HEK293 (cell line): ENCODE data around the gene SPC25.

Source experiments
- CTCF ChIA-PET: fragments of 350-600 bp; formaldehyde crosslinking; extraction: SDS; loops from one replicate; lab custom pipeline; 2021; ENCODE audit warnings: antibody characterized with exemption; lab: Yijun Ruan, JAX
- POLR2A ChIA-PET: fragments of 300-600 bp; formaldehyde crosslinking; extraction: SDS; loops from one replicate; lab custom pipeline; 2020; ENCODE audit warnings: antibody characterized with exemption, inconsistent platforms; lab: Yijun Ruan, JAX
- H3K27ac ChIP-seq: fragments of 200-500 bp; sonication (Bioruptor generic); 2 replicates; pipeline ENCODE4 v1.5.1; 2014; ENCODE audit warnings: low read depth, low read length, control low read depth, inconsistent platforms; ENCODE audit errors: extremely low read depth
- H3K36me3 ChIP-seq, 2 experiments: fragments of 200-500 bp in 1 of 2; sonication (Bioruptor generic) in 1 of 2; 1 replicate in 1 of 2; 2 replicates in 1 of 2; pipeline ENCODE4 v1.5.1; 2014 to 2017; ENCODE audit warnings: inconsistent platforms in 2 of 2, low read length in 2 of 2; ENCODE audit not compliant: control insufficient read depth in 2 of 2, insufficient read depth in 1 of 2
- H3K4me1 ChIP-seq: fragments of 200-500 bp; sonication (Bioruptor generic); 2 replicates; pipeline ENCODE4 v1.5.1; 2014; ENCODE audit warnings: mild to moderate bottlenecking, low read length, inconsistent platforms; ENCODE audit not compliant: control insufficient read depth, insufficient read depth
- H3K4me3 ChIP-seq: 2 replicates; pipeline ENCODE4 v1.5.1; 2011; ENCODE audit warnings: low read depth, mild to moderate bottlenecking, control low read depth, low read length, moderate library complexity
- H3K9me3 ChIP-seq: fragments of 200-500 bp; sonication (Bioruptor generic); 2 replicates; pipeline ENCODE4 v1.5.1; 2014; ENCODE audit warnings: low read depth, low read length, inconsistent platforms; ENCODE audit not compliant: control insufficient read depth, insufficient read depth
- HOXA7 ChIP-seq: sonication (generic); formaldehyde crosslinking; IDR thresholded peaks from 2 replicates; pipeline ENCODE4 v1.8.1; 2022; ENCODE audit warnings: missing genetic modification reagents, borderline replicate concordance
- IKZF3 ChIP-seq: fragments of 450-650 bp; IDR thresholded peaks from 2 replicates; pipeline ENCODE4 v1.5.0; 2018; ENCODE audit warnings: missing biosample characterization, mild to moderate bottlenecking, missing genetic modification characterization, moderate library complexity
- KLF16 ChIP-seq: fragments of 450-650 bp; formaldehyde crosslinking; IDR thresholded peaks from 2 replicates; pipeline ENCODE4 v1.5.1; 2017; ENCODE audit warnings: missing biosample characterization, missing genetic modification characterization
- MYNN ChIP-seq: fragments of 450-650 bp; formaldehyde crosslinking; IDR thresholded peaks from 2 replicates; pipeline ENCODE4 v1.5.1; 2016; ENCODE audit warnings: missing biosample characterization, missing genetic modification characterization, borderline replicate concordance
- OSR2 ChIP-seq: fragments of 450-650 bp; formaldehyde crosslinking; IDR thresholded peaks from 2 replicates; pipeline ENCODE4 v1.5.1; 2016; ENCODE audit warnings: missing biosample characterization, missing genetic modification characterization
- ZBTB17 ChIP-seq: fragments of 450-650 bp; formaldehyde crosslinking; IDR thresholded peaks from 2 replicates; pipeline ENCODE4 v1.5.1; 2016; ENCODE audit warnings: missing biosample characterization, missing genetic modification characterization
- ZNF132 ChIP-seq: fragments of 450-650 bp; formaldehyde crosslinking; IDR thresholded peaks from 2 replicates; pipeline ENCODE4 v1.5.1; 2017; ENCODE audit warnings: missing biosample characterization, missing genetic modification characterization, borderline replicate concordance
- ZNF302 ChIP-seq: fragments of 450-650 bp; formaldehyde crosslinking; IDR thresholded peaks from 2 replicates; pipeline ENCODE4 v1.5.1; 2016; ENCODE audit warnings: missing biosample characterization, missing genetic modification characterization, low read depth
- ZNF404 ChIP-seq: fragments of 450-650 bp; formaldehyde crosslinking; IDR thresholded peaks from 2 replicates; pipeline ENCODE4 v1.5.1; 2017; ENCODE audit warnings: missing biosample characterization, missing genetic modification characterization
- ZNF529 ChIP-seq: fragments of 450-650 bp; formaldehyde crosslinking; IDR thresholded peaks from 2 replicates; pipeline ENCODE4 v1.5.1; 2017; ENCODE audit warnings: missing genetic modification characterization, missing biosample characterization; ENCODE audit not compliant: insufficient replicate concordance
- ZNF555 ChIP-seq: fragments of 450-650 bp; formaldehyde crosslinking; conservative IDR thresholded peaks from 2 replicates; pipeline ENCODE4 v1.5.1; 2017; ENCODE audit warnings: missing biosample characterization, mild to moderate bottlenecking, missing genetic modification characterization, inconsistent platforms
- ZNF561 ChIP-seq: fragments of 450-650 bp; IDR thresholded peaks from 2 replicates; pipeline ENCODE4 v1.5.1; 2018; ENCODE audit warnings: missing biosample characterization, missing genetic modification characterization, borderline replicate concordance
- ZNF707 ChIP-seq: fragments of 450-650 bp; formaldehyde crosslinking; IDR thresholded peaks from 2 replicates; pipeline ENCODE4 v1.5.1; 2016; ENCODE audit warnings: missing biosample characterization, missing genetic modification characterization
- ZSCAN30 ChIP-seq: fragments of 450-650 bp; IDR thresholded peaks from 2 replicates; pipeline ENCODE4 v1.5.1; 2018; ENCODE audit warnings: missing biosample characterization, mild to moderate bottlenecking, missing genetic modification characterization, moderate library complexity
- TF ChIP-seq, protein P1 (sequence below): fragments of 450-650 bp; formaldehyde crosslinking; conservative IDR thresholded peaks from 2 replicates; pipeline ENCODE4 v1.5.1; 2016; ENCODE audit warnings: low read depth, missing biosample characterization, missing genetic modification characterization
- TF ChIP-seq, protein P2 (sequence below): IDR thresholded peaks from 2 replicates; pipeline ENCODE4 v1.6.1; 2011; ENCODE audit warnings: mild to moderate bottlenecking, low read depth, low read length, borderline replicate concordance
- TF ChIP-seq, protein P3 (sequence below): fragments of 450-650 bp; formaldehyde crosslinking; IDR thresholded peaks from 2 replicates; pipeline ENCODE4 v1.5.1; 2016; ENCODE audit warnings: missing biosample characterization, missing genetic modification characterization
- TF ChIP-seq, protein P4 (sequence below): fragments of 450-650 bp; formaldehyde crosslinking; IDR thresholded peaks from 2 replicates; pipeline ENCODE4 v1.5.1; 2016; ENCODE audit warnings: missing biosample characterization, missing genetic modification characterization
- TF ChIP-seq, protein P5 (sequence below): fragments of 450-650 bp; formaldehyde crosslinking; IDR thresholded peaks from 2 replicates; pipeline ENCODE4 v1.5.1; 2016; ENCODE audit warnings: missing biosample characterization, missing genetic modification characterization
- TF ChIP-seq, protein P6 (sequence below): fragments of 450-650 bp; formaldehyde crosslinking; IDR thresholded peaks from 2 replicates; pipeline ENCODE4 v1.5.1; 2016; ENCODE audit warnings: missing biosample characterization, missing genetic modification characterization
- TF ChIP-seq, protein P7 (sequence below): fragments of 450-650 bp; formaldehyde crosslinking; IDR thresholded peaks from 2 replicates; pipeline ENCODE4 v1.5.1; 2016; ENCODE audit warnings: missing biosample characterization, missing genetic modification characterization, low read depth

SPC25 gene

DNA sequence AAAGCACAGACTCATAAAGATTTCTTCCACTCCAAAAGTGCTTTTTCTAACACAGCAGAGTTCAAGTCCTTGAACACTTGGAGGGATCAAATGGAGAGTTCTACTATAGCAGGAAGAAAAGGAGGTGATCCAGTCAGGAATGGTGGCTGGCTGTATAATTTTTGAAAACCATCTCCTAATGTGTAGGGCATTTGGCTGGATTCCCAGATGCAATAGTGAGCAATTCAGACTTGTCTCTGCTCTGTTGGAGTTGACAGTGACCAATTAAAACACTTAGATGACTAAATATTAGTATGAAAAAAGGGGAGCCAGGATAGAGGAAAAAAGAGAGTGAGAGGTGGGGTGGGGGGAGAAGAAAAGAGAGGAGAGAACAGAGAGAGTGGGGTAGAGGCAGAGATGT is 5.5 kb upstream of the SPC25 start (continued):
- TF ChIP-seq, protein P1, sequence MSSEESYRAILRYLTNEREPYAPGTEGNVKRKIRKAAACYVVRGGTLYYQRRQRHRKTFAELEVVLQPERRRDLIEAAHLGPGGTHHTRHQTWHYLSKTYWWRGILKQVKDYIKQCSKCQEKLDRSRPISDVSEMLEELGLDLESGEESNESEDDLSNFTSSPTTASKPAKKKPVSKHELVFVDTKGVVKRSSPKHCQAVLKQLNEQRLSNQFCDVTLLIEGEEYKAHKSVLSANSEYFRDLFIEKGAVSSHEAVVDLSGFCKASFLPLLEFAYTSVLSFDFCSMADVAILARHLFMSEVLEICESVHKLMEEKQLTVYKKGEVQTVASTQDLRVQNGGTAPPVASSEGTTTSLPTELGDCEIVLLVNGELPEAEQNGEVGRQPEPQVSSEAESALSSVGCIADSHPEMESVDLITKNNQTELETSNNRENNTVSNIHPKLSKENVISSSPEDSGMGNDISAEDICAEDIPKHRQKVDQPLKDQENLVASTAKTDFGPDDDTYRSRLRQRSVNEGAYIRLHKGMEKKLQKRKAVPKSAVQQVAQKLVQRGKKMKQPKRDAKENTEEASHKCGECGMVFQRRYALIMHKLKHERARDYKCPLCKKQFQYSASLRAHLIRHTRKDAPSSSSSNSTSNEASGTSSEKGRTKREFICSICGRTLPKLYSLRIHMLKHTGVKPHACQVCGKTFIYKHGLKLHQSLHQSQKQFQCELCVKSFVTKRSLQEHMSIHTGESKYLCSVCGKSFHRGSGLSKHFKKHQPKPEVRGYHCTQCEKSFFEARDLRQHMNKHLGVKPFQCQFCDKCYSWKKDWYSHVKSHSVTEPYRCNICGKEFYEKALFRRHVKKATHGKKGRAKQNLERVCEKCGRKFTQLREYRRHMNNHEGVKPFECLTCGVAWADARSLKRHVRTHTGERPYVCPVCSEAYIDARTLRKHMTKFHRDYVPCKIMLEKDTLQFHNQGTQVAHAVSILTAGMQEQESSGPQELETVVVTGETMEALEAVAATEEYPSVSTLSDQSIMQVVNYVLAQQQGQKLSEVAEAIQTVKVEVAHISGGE: no peak
- TF ChIP-seq IKZF3 (tag by site-specific recombination): no peak

DNA sequence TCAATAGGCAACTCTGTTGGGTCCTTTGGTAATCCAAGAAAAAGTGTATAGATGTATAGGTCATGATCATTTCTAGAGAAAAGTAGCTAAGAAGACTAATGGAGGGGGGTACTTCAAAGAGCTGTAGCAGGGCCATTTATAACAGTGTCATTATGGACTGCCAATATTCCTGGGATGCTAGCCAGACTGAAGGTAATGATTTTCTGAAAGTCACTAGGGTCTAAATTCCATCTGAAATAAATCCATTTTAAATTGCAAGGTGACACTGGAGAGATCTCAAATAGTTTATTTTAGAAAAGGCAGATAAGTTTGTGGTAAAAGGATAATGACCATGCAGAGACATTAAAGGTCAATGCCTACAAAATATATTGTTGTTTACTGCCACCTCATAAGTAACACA is 4.5 kb upstream of the SPC25 start:
- no peak overlapping the region for H3K27ac ChIP-seq
- TF ChIP-seq, protein P2, sequence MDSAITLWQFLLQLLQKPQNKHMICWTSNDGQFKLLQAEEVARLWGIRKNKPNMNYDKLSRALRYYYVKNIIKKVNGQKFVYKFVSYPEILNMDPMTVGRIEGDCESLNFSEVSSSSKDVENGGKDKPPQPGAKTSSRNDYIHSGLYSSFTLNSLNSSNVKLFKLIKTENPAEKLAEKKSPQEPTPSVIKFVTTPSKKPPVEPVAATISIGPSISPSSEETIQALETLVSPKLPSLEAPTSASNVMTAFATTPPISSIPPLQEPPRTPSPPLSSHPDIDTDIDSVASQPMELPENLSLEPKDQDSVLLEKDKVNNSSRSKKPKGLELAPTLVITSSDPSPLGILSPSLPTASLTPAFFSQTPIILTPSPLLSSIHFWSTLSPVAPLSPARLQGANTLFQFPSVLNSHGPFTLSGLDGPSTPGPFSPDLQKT: no peak
- TF ChIP-seq, protein P3, sequence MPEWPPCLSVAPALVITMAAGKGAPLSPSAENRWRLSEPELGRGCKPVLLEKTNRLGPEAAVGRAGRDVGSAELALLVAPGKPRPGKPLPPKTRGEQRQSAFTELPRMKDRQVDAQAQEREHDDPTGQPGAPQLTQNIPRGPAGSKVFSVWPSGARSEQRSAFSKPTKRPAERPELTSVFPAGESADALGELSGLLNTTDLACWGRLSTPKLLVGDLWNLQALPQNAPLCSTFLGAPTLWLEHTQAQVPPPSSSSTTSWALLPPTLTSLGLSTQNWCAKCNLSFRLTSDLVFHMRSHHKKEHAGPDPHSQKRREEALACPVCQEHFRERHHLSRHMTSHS (tag by site-specific recombination): no peak
- TF ChIP-seq KLF16 (tag by site-specific recombination) (no peak), ZNF707 (no peak), MYNN (no peak)
- H3K36me3 ChIP-seq: no peaks in the 10 kb centered on the region
- POLR2A ChIA-PET: no interaction called here
- H3K4me3 ChIP-seq: no peak overlapping the region
- no peaks in the 10 kb centered on the region for H3K4me1 ChIP-seq
- H3K9me3 ChIP-seq: no peaks in the 10 kb centered on the region
- CTCF ChIA-PET: no interaction called here

DNA sequence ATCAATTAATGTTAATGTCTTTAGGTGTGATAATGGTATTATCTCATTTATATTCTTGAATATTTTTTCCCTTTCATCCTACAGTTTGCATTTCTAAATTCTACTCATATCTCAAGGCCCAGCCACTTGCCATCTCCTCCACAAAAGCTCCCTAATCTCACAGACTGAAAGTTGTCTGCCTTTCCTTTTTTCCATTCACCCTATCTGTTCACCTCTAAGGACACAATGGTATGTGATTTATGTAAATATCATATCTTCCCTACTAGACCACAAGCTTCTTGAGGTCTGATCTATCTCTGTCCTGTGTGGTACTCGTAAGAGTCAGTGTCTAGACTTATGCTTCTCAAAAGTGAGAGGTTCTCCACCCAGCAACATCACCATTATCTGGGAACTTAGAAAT is 3.9 kb upstream of the SPC25 start:
- CTCF ChIA-PET: no interaction called here
- POLR2A ChIA-PET: no interaction called here
- no peak overlapping the region for H3K4me3 ChIP-seq
- H3K36me3 ChIP-seq: no peaks in the 10 kb centered on the region
- H3K9me3 ChIP-seq: no peaks in the 10 kb centered on the region
- no peaks in the 10 kb centered on the region for H3K4me1 ChIP-seq
- H3K27ac ChIP-seq: no peak overlapping the region
- TF ChIP-seq ZNF529 (tag by site-specific recombination): no peak
- no peak for TF ChIP-seq ZSCAN30 (tag by site-specific recombination)
- TF ChIP-seq ZNF404: no peak
- no peak for TF ChIP-seq HOXA7 (CRISPR knock-in tag)
- no peak for TF ChIP-seq ZNF555 (tag by site-specific recombination)
- TF ChIP-seq ZNF132 (tag by site-specific recombination): no peak
- TF ChIP-seq, protein P3 (tag by site-specific recombination): no peak
- no peak for TF ChIP-seq ZNF561 (tag by site-specific recombination)
- TF ChIP-seq, protein P4, sequence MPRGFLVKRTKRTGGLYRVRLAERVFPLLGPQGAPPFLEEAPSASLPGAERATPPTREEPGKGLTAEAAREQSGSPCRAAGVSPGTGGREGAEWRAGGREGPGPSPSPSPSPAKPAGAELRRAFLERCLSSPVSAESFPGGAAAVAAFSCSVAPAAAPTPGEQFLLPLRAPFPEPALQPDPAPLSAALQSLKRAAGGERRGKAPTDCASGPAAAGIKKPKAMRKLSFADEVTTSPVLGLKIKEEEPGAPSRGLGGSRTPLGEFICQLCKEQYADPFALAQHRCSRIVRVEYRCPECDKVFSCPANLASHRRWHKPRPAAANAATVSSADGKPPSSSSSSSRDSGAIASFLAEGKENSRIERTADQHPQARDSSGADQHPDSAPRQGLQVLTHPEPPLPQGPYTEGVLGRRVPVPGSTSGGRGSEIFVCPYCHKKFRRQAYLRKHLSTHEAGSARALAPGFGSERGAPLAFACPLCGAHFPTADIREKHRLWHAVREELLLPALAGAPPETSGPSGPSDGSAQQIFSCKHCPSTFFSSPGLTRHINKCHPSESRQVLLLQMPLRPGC: no peak
- TF ChIP-seq, protein P5, sequence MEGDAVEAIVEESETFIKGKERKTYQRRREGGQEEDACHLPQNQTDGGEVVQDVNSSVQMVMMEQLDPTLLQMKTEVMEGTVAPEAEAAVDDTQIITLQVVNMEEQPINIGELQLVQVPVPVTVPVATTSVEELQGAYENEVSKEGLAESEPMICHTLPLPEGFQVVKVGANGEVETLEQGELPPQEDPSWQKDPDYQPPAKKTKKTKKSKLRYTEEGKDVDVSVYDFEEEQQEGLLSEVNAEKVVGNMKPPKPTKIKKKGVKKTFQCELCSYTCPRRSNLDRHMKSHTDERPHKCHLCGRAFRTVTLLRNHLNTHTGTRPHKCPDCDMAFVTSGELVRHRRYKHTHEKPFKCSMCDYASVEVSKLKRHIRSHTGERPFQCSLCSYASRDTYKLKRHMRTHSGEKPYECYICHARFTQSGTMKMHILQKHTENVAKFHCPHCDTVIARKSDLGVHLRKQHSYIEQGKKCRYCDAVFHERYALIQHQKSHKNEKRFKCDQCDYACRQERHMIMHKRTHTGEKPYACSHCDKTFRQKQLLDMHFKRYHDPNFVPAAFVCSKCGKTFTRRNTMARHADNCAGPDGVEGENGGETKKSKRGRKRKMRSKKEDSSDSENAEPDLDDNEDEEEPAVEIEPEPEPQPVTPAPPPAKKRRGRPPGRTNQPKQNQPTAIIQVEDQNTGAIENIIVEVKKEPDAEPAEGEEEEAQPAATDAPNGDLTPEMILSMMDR (tag by site-specific recombination): no peak
- no peak for TF ChIP-seq ZNF302
- TF ChIP-seq MYNN: no peak
- TF ChIP-seq OSR2 (tag by site-specific recombination): no peak
- TF ChIP-seq, protein P6, sequence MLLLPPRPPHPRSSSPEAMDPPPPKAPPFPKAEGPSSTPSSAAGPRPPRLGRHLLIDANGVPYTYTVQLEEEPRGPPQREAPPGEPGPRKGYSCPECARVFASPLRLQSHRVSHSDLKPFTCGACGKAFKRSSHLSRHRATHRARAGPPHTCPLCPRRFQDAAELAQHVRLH (tag by site-specific recombination): no peak
- TF ChIP-seq ZBTB17 (tag by site-specific recombination): no peak
- TF ChIP-seq, protein P7, sequence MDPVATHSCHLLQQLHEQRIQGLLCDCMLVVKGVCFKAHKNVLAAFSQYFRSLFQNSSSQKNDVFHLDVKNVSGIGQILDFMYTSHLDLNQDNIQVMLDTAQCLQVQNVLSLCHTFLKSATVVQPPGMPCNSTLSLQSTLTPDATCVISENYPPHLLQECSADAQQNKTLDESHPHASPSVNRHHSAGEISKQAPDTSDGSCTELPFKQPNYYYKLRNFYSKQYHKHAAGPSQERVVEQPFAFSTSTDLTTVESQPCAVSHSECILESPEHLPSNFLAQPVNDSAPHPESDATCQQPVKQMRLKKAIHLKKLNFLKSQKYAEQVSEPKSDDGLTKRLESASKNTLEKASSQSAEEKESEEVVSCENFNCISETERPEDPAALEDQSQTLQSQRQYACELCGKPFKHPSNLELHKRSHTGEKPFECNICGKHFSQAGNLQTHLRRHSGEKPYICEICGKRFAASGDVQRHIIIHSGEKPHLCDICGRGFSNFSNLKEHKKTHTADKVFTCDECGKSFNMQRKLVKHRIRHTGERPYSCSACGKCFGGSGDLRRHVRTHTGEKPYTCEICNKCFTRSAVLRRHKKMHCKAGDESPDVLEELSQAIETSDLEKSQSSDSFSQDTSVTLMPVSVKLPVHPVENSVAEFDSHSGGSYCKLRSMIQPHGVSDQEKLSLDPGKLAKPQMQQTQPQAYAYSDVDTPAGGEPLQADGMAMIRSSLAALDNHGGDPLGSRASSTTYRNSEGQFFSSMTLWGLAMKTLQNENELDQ: no peak
